Activated naive CD4-positive, alpha-beta T cell treated with anti-CD3 and anti-CD28 coated beads for 36 hours (primary cell): ENCODE results near the gene AKT3. TPM values are rescaled to one million over a fixed set of nuclear protein-coding genes. Genes with fewer than 3 reads are reported as not detected.

Source experiments
- CTCF ChIA-PET: fragments of 350-600 bp; sonication (Branson Sonifier 250); formaldehyde crosslinking; loops from one replicate; lab custom pipeline; 2021; ENCODE audit warnings: antibody characterized with exemption; lab: Charles Lee
- DNase-seq: peaks from one replicate; pipeline ENCODE4 v3.0.0-alpha.2; 2020
- H3K27ac Mint-ChIP-seq: one replicate; pipeline ENCODE4 v1.8.0; 2021; ENCODE audit warnings: mild to moderate bottlenecking, mixed read lengths
- H3K27me3 Mint-ChIP-seq: one replicate; pipeline ENCODE4 v1.8.0; 2021; ENCODE audit warnings: low read depth, mixed read lengths
- H3K36me3 Mint-ChIP-seq: one replicate; pipeline ENCODE4 v1.8.0; 2021; ENCODE audit warnings: low read depth, mixed read lengths
- H3K4me1 Mint-ChIP-seq: one replicate; pipeline ENCODE4 v1.8.0; 2021; ENCODE audit warnings: low read depth, mixed read lengths
- H3K4me3 Mint-ChIP-seq: one replicate; pipeline ENCODE4 v1.8.0; 2021; ENCODE audit warnings: mild to moderate bottlenecking, moderate library complexity, mixed read lengths
- H3K9me3 Mint-ChIP-seq: one replicate; pipeline ENCODE4 v1.8.0; 2021; ENCODE audit warnings: mixed read lengths
- intact Hi-C: fragments of 100-400 bp; cut with micrococcal nuclease; formaldehyde crosslinking; loops from one replicate; pipeline ENCODE4 v1.15.1; 2023
- total RNA-seq, 2 experiments: library from RNA; stranded (reverse); gene quantifications; one replicate each; pipeline ENCODE4 v1.2.3, GENCODE V29; 2021

Gene AKT3
- total RNA-seq, 2 experiments from 2014 or later, result 19.1 to 21.5 TPM

- CTCF ChIA-PET, result no interaction called here
- Mint-ChIP-seq H3K4me3 (peak overlapping the region; percentile 59), H3K36me3 (no peaks in the 10 kb centered on the region), H3K9me3 (no peaks in the 10 kb centered on the region), H3K4me1 (peaks cover 12% of the 10 kb centered on the region), H3K27me3 (no peaks in the 10 kb centered on the region), H3K27ac (no peak overlapping the region)
- intact Hi-C loops, result no loop called here
- peak; percentile 52 for DNase-seq
Measured at GRCh38 chr1:243482141-243483022, 367.7 kb downstream of the AKT3 start.

GRCh38 chr1:243481101-243481500 lies 368.9 kb downstream of the AKT3 start:
- H3K27ac Mint-ChIP-seq, result no peak overlapping the region
- CTCF ChIA-PET, result no interaction called here
- H3K27me3 Mint-ChIP-seq, result no peaks in the 10 kb centered on the region
- no peaks in the 10 kb centered on the region for H3K9me3 Mint-ChIP-seq
- intact Hi-C loops, result no loop called here
- H3K4me3 Mint-ChIP-seq, result no peak overlapping the region
- H3K4me1 Mint-ChIP-seq, result peaks cover 12% of the 10 kb centered on the region
- peaks cover 4% of the 10 kb centered on the region for H3K36me3 Mint-ChIP-seq
- no peak for DNase-seq

GRCh38 chr1:243477731-243478290 lies 372.2 kb downstream of the AKT3 start:
- peaks cover 10% of the 10 kb centered on the region for H3K36me3 Mint-ChIP-seq
- no peak for DNase-seq
- H3K9me3 Mint-ChIP-seq, result no peaks in the 10 kb centered on the region
- CTCF ChIA-PET, result no interaction called here
- H3K4me1 Mint-ChIP-seq, result peaks cover 16% of the 10 kb centered on the region
- intact Hi-C loops, result no loop called here
- H3K27ac Mint-ChIP-seq, result no peak overlapping the region
- H3K4me3 Mint-ChIP-seq, result no peak overlapping the region
- H3K27me3 Mint-ChIP-seq, result no peaks in the 10 kb centered on the region

GRCh38 chr1:243475966-243476365 lies 374.1 kb downstream of the AKT3 start:
- intact Hi-C loops, result no loop called here
- Mint-ChIP-seq H3K4me3 (no peak overlapping the region), H3K4me1 (peaks cover 8% of the 10 kb centered on the region), H3K27ac (no peak overlapping the region), H3K27me3 (no peaks in the 10 kb centered on the region), H3K36me3 (peaks cover 10% of the 10 kb centered on the region), H3K9me3 (no peaks in the 10 kb centered on the region)
- CTCF ChIA-PET, result interaction anchor here (0.5 to 0.6 kb wide), 2 partner anchors 176 to 1453 kb away, joined by 3 to 4 read pairs; no protein-coding TSS in a partner anchor
- DNase-seq, result no peak

GRCh38 chr1:243474906-243475305 lies 375.1 kb downstream of the AKT3 start:
- CTCF ChIA-PET, result no interaction called here
- Mint-ChIP-seq H3K27me3 (no peaks in the 10 kb centered on the region), H3K27ac (no peak overlapping the region), H3K4me3 (no peak overlapping the region), H3K4me1 (peaks cover 8% of the 10 kb centered on the region), H3K9me3 (no peaks in the 10 kb centered on the region), H3K36me3 (peaks cover 14% of the 10 kb centered on the region)
- intact Hi-C loops, result no loop called here
- DNase-seq, result no peak

GRCh38 chr1:243474136-243474881 lies 375.7 kb downstream of the AKT3 start:
- CTCF ChIA-PET, result no interaction called here
- Mint-ChIP-seq H3K4me1 (peaks cover 8% of the 10 kb centered on the region), H3K27ac (no peak overlapping the region), H3K4me3 (no peak overlapping the region), H3K36me3 (peaks cover 14% of the 10 kb centered on the region), H3K9me3 (no peaks in the 10 kb centered on the region), H3K27me3 (no peaks in the 10 kb centered on the region)
- DNase-seq, result no peak
- intact Hi-C loops, result no loop called here

- H3K27me3 Mint-ChIP-seq, result no peaks in the 10 kb centered on the region
- DNase-seq, result no peak
- intact Hi-C loops, result no loop called here
- H3K4me1 Mint-ChIP-seq, result peaks cover 8% of the 10 kb centered on the region
- no peak overlapping the region for H3K27ac Mint-ChIP-seq
- CTCF ChIA-PET, result no interaction called here
- H3K36me3 Mint-ChIP-seq, result peaks cover 14% of the 10 kb centered on the region
- H3K4me3 Mint-ChIP-seq, result peak overlapping the region; percentile 56
- no peaks in the 10 kb centered on the region for H3K9me3 Mint-ChIP-seq
Measured at GRCh38 chr1:243473227-243474135, 376.6 kb downstream of the AKT3 start.

GRCh38 chr1:243471754-243472745 lies 378.0 kb downstream of the AKT3 start:
- no peak for DNase-seq
- H3K27ac Mint-ChIP-seq, result no peak overlapping the region
- H3K36me3 Mint-ChIP-seq, result peaks cover 14% of the 10 kb centered on the region
- no peak overlapping the region for H3K4me3 Mint-ChIP-seq
- H3K9me3 Mint-ChIP-seq, result no peaks in the 10 kb centered on the region
- CTCF ChIA-PET, result interaction anchor here (0.6 to 1.0 kb wide), 2 partner anchors 128 to 367 kb away, joined by 3 to 4 read pairs; no protein-coding TSS in a partner anchor
- intact Hi-C loops, result no loop called here
- no peaks in the 10 kb centered on the region for H3K27me3 Mint-ChIP-seq
- H3K4me1 Mint-ChIP-seq, result peaks cover 8% of the 10 kb centered on the region

- Mint-ChIP-seq H3K27me3 (no peaks in the 10 kb centered on the region), H3K27ac (no peak overlapping the region), H3K4me3 (no peak overlapping the region), H3K4me1 (peaks cover 8% of the 10 kb centered on the region), H3K36me3 (peaks cover 10% of the 10 kb centered on the region), H3K9me3 (no peaks in the 10 kb centered on the region)
- intact Hi-C loops, result no loop called here
- no peak for DNase-seq
- CTCF ChIA-PET, result no interaction called here
Measured at GRCh38 chr1:243471026-243471685, 378.9 kb downstream of the AKT3 start.

- CTCF ChIA-PET, result no interaction called here
- no peak for DNase-seq
- peaks cover 7% of the 10 kb centered on the region for H3K36me3 Mint-ChIP-seq
- no peaks in the 10 kb centered on the region for H3K9me3 Mint-ChIP-seq
- H3K4me3 Mint-ChIP-seq, result no peak overlapping the region
- H3K4me1 Mint-ChIP-seq, result peaks cover 8% of the 10 kb centered on the region
- intact Hi-C loops, result no loop called here
- H3K27ac Mint-ChIP-seq, result no peak overlapping the region
- no peaks in the 10 kb centered on the region for H3K27me3 Mint-ChIP-seq
Measured at GRCh38 chr1:243470502-243470901, 379.5 kb downstream of the AKT3 start.
